HG03442 (cell line): ENCODE results near the gene MYO7B.

Experiments used
- ATAC-seq: cut with Tn5 transposase; IDR thresholded peaks from one replicate; pipeline ENCODE4 v1.9.1; 2021; ENCODE audit warnings: mild to moderate bottlenecking, moderate library complexity; ENCODE audit not compliant: unreplicated experiment

The MYO7B gene

GRCh38 chr2:127572841-127573240 is 37.4 kb downstream of the MYO7B start:
- no peak for ATAC-seq

- ATAC-seq, result no peak
Observed at GRCh38 chr2:127573298-127573697, 37.8 kb downstream of the MYO7B start.

GRCh38 chr2:127573771-127574170 is 38.3 kb downstream of the MYO7B start:
- ATAC-seq, result no peak

- no peak for ATAC-seq
Observed at GRCh38 chr2:127574656-127575055, 39.2 kb downstream of the MYO7B start.

GRCh38 chr2:127575185-127575765 is 39.8 kb downstream of the MYO7B start:
- ATAC-seq, result no peak

- ATAC-seq, result no peak
Observed at GRCh38 chr2:127575941-127576432, 40.5 kb downstream of the MYO7B start.

- no peak for ATAC-seq
Observed at GRCh38 chr2:127576433-127577207, 41.1 kb downstream of the MYO7B start.

GRCh38 chr2:127577208-127577475 is 41.7 kb downstream of the MYO7B start:
- ATAC-seq, result no peak

- no peak for ATAC-seq
Observed at GRCh38 chr2:127577503-127577902, 42.0 kb downstream of the MYO7B start.

GRCh38 chr2:127577973-127578372 is 42.5 kb downstream of the MYO7B start:
- peak; percentile 45 for ATAC-seq

- no peak for ATAC-seq
Observed at GRCh38 chr2:127578411-127578810, 42.9 kb downstream of the MYO7B start.

GRCh38 chr2:127579231-127579630 is 43.7 kb downstream of the MYO7B start:
- no peak for ATAC-seq

- ATAC-seq, result no peak
Observed at GRCh38 chr2:127580167-127581049, 44.9 kb downstream of the MYO7B start.

- no peak for ATAC-seq
Observed at GRCh38 chr2:127581050-127581345, 45.5 kb downstream of the MYO7B start.

GRCh38 chr2:127581516-127582490 is 46.3 kb downstream of the MYO7B start:
- ATAC-seq, result no peak

GRCh38 chr2:127582863-127583861 is 47.7 kb downstream of the MYO7B start:
- ATAC-seq, result no peak

- ATAC-seq, result no peak
Observed at GRCh38 chr2:127584047-127584446, 48.6 kb downstream of the MYO7B start.

GRCh38 chr2:127584516-127585033 is 49.1 kb downstream of the MYO7B start:
- no peak for ATAC-seq

GRCh38 chr2:127585270-127585807 is 49.9 kb downstream of the MYO7B start:
- no peak for ATAC-seq
